HEK293 (cell line): ENCODE data around the gene ACAP3.

Experiments used
- IKZF3 ChIP-seq: fragments of 450-650 bp; IDR thresholded peaks from 2 replicates; pipeline ENCODE4 v1.5.0; 2018; ENCODE audit warnings: missing biosample characterization, mild to moderate bottlenecking, missing genetic modification characterization, moderate library complexity
- KLF9 ChIP-seq: fragments of 450-650 bp; formaldehyde crosslinking; IDR thresholded peaks from 2 replicates; pipeline ENCODE4 v1.5.1; 2016; ENCODE audit warnings: missing biosample characterization, missing genetic modification characterization, low read depth
- OVOL3 ChIP-seq: fragments of 450-650 bp; formaldehyde crosslinking; IDR thresholded peaks from 2 replicates; pipeline ENCODE4 v1.5.1; 2016; ENCODE audit warnings: missing biosample characterization, missing genetic modification characterization
- PRDM1 ChIP-seq: fragments of 450-650 bp; formaldehyde crosslinking; IDR thresholded peaks from 2 replicates; pipeline ENCODE4; 2016; ENCODE audit warnings: missing biosample characterization, missing genetic modification characterization
- RBAK ChIP-seq: fragments of 450-650 bp; formaldehyde crosslinking; IDR thresholded peaks from 2 replicates; pipeline ENCODE4 v1.5.1; 2016; ENCODE audit warnings: missing biosample characterization, missing genetic modification characterization
- SALL2 ChIP-seq: fragments of 450-650 bp; formaldehyde crosslinking; IDR thresholded peaks from 2 replicates; pipeline ENCODE4 v1.5.0; 2017; ENCODE audit warnings: missing biosample characterization, mild to moderate bottlenecking, missing genetic modification characterization, borderline replicate concordance
- SP7 ChIP-seq: fragments of 450-650 bp; formaldehyde crosslinking; IDR thresholded peaks from 2 replicates; pipeline ENCODE4 v1.5.1; 2016; ENCODE audit warnings: missing biosample characterization, missing genetic modification characterization
- TCF7L2 ChIP-seq: IDR thresholded peaks from 2 replicates; pipeline ENCODE4 v1.6.1; 2011; ENCODE audit warnings: low read depth, mild to moderate bottlenecking, inconsistent platforms, low read length, moderate library complexity, borderline replicate concordance
- WT1 ChIP-seq: fragments of 450-650 bp; formaldehyde crosslinking; IDR thresholded peaks from 2 replicates; pipeline ENCODE4 v1.5.1; 2016; ENCODE audit warnings: missing biosample characterization, missing genetic modification characterization
- ZBTB17 ChIP-seq: fragments of 450-650 bp; formaldehyde crosslinking; IDR thresholded peaks from 2 replicates; pipeline ENCODE4 v1.5.1; 2016; ENCODE audit warnings: missing biosample characterization, missing genetic modification characterization
- ZFP3 ChIP-seq: fragments of 450-650 bp; formaldehyde crosslinking; IDR thresholded peaks from 2 replicates; pipeline ENCODE4 v1.5.1; 2016; ENCODE audit warnings: low read depth, missing biosample characterization, missing genetic modification characterization
- ZNF140 ChIP-seq: fragments of 450-650 bp; formaldehyde crosslinking; IDR thresholded peaks from 2 replicates; pipeline ENCODE4 v1.5.1; 2016; ENCODE audit warnings: missing biosample characterization, missing genetic modification characterization
- ZNF174 ChIP-seq: fragments of 450-650 bp; formaldehyde crosslinking; IDR thresholded peaks from 2 replicates; pipeline ENCODE4 v1.5.0; 2017; ENCODE audit warnings: missing biosample characterization, mild to moderate bottlenecking, missing genetic modification characterization
- ZNF184 ChIP-seq: fragments of 450-650 bp; IDR thresholded peaks from 2 replicates; pipeline ENCODE4 v1.5.1; 2018; ENCODE audit warnings: missing biosample characterization, mild to moderate bottlenecking, missing genetic modification characterization
- ZNF211 ChIP-seq: fragments of 450-650 bp; formaldehyde crosslinking; IDR thresholded peaks from 2 replicates; pipeline ENCODE4 v1.5.1; 2016; ENCODE audit warnings: low read depth, missing biosample characterization, missing genetic modification characterization
- ZNF214 ChIP-seq: fragments of 450-650 bp; formaldehyde crosslinking; IDR thresholded peaks from 2 replicates; pipeline ENCODE4 v1.5.1; 2017; ENCODE audit warnings: missing biosample characterization, mild to moderate bottlenecking, missing genetic modification characterization, borderline replicate concordance
- ZNF239 ChIP-seq: fragments of 450-650 bp; formaldehyde crosslinking; IDR thresholded peaks from 2 replicates; pipeline ENCODE4 v1.5.1; 2016; ENCODE audit warnings: missing biosample characterization, missing genetic modification characterization
- ZNF426 ChIP-seq: fragments of 450-650 bp; formaldehyde crosslinking; IDR thresholded peaks from 2 replicates; pipeline ENCODE4 v1.5.1; 2017; ENCODE audit warnings: missing biosample characterization, missing genetic modification characterization, mild to moderate bottlenecking, inconsistent platforms, moderate library complexity
- ZNF433 ChIP-seq: fragments of 450-650 bp; formaldehyde crosslinking; IDR thresholded peaks from 2 replicates; pipeline ENCODE4 v1.5.1; 2016; ENCODE audit warnings: missing biosample characterization, missing genetic modification characterization, low read depth
- ZNF48 ChIP-seq: fragments of 450-650 bp; formaldehyde crosslinking; IDR thresholded peaks from 2 replicates; pipeline ENCODE4 v1.5.1; 2016; ENCODE audit warnings: missing biosample characterization, missing genetic modification characterization
- ZNF501 ChIP-seq: fragments of 450-650 bp; formaldehyde crosslinking; IDR thresholded peaks from 2 replicates; pipeline ENCODE4 v1.5.1; 2016; ENCODE audit warnings: missing biosample characterization, missing genetic modification characterization
- ZNF510 ChIP-seq: fragments of 450-650 bp; formaldehyde crosslinking; IDR thresholded peaks from 2 replicates; pipeline ENCODE4 v1.5.1; 2018; ENCODE audit warnings: mild to moderate bottlenecking, missing genetic modification characterization, missing biosample characterization; ENCODE audit not compliant: insufficient replicate concordance
- ZNF514 ChIP-seq: fragments of 450-650 bp; formaldehyde crosslinking; IDR thresholded peaks from 2 replicates; pipeline ENCODE4 v1.5.1; 2016; ENCODE audit warnings: missing biosample characterization, missing genetic modification characterization
- ZNF76 ChIP-seq: fragments of 450-650 bp; formaldehyde crosslinking; IDR thresholded peaks from 2 replicates; pipeline ENCODE4; 2016; ENCODE audit warnings: low read depth, missing biosample characterization, missing genetic modification characterization, borderline replicate concordance
- ZNF792 ChIP-seq: fragments of 450-650 bp; formaldehyde crosslinking; IDR thresholded peaks from 2 replicates; pipeline ENCODE4 v1.5.1; 2016; ENCODE audit warnings: missing biosample characterization, missing genetic modification characterization
- TF ChIP-seq, protein P1 (sequence below): fragments of 450-650 bp; IDR thresholded peaks from 2 replicates; pipeline ENCODE4 v1.5.1; 2018; ENCODE audit warnings: missing biosample characterization, mild to moderate bottlenecking, missing genetic modification characterization
- TF ChIP-seq, protein P2 (sequence below): fragments of 450-650 bp; formaldehyde crosslinking; IDR thresholded peaks from 2 replicates; pipeline ENCODE4 v1.5.1; 2016; ENCODE audit warnings: missing biosample characterization, missing genetic modification characterization
- TF ChIP-seq, protein P3 (sequence below): fragments of 450-650 bp; formaldehyde crosslinking; IDR thresholded peaks from 2 replicates; pipeline ENCODE4 v1.5.1; 2016; ENCODE audit warnings: missing biosample characterization, missing genetic modification characterization
- TF ChIP-seq, protein P4 (sequence below): fragments of 450-650 bp; formaldehyde crosslinking; IDR thresholded peaks from 2 replicates; pipeline ENCODE4 v1.5.1; 2016; ENCODE audit warnings: missing biosample characterization, missing genetic modification characterization, low read depth
- TF ChIP-seq, protein P5 (sequence below): fragments of 450-650 bp; formaldehyde crosslinking; IDR thresholded peaks from 2 replicates; pipeline ENCODE4 v1.5.1; 2017; ENCODE audit warnings: missing biosample characterization, missing genetic modification characterization
- TF ChIP-seq, protein P6 (sequence below): fragments of 450-650 bp; formaldehyde crosslinking; IDR thresholded peaks from 2 replicates; pipeline ENCODE4 v1.5.1; 2016; ENCODE audit warnings: missing biosample characterization, missing genetic modification characterization

Gene ACAP3

DNA sequence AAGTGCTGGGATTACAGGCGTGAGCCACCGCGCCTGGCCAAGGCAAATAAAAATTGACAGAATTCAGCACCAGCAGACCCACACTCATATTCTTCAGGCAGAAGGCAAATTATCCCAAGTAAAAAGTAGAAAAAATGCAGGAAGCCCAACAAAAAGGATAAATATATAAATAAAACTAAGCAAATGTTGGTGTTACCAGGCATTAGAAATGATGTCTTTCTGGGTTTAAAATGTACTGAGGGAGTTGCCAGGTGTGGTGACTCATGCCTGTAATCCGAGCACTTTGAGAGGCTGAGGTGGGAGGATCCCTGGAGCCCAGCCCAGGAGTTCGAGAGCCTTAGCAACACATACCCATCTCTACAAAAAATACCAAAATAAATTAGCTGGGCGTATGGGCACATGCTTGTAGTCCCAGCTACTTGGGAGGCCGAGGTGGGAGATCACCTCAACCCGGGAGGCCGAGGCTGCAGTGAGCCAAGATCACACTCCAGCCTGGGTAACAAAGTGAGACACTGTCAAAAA, 10.5 kb upstream of the ACAP3 start (continued):
- TF ChIP-seq, protein P1, sequence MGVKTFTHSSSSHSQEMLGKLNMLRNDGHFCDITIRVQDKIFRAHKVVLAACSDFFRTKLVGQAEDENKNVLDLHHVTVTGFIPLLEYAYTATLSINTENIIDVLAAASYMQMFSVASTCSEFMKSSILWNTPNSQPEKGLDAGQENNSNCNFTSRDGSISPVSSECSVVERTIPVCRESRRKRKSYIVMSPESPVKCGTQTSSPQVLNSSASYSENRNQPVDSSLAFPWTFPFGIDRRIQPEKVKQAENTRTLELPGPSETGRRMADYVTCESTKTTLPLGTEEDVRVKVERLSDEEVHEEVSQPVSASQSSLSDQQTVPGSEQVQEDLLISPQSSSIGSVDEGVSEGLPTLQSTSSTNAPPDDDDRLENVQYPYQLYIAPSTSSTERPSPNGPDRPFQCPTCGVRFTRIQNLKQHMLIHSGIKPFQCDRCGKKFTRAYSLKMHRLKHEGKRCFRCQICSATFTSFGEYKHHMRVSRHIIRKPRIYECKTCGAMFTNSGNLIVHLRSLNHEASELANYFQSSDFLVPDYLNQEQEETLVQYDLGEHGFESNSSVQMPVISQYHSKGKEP (tag by site-specific recombination), result 0 out of 2 replicates have a peak, but pooled peaks have one; percentile 47
- TF ChIP-seq ZNF792 (tag by site-specific recombination), result no peak
- TF ChIP-seq RBAK (tag by site-specific recombination), result no peak
- TF ChIP-seq KLF9 (tag by site-specific recombination), result peak; percentile 67
- TF ChIP-seq ZNF76, result no peak
- no peak for TF ChIP-seq PRDM1
- TF ChIP-seq ZNF140 (tag by site-specific recombination), result no peak
- TF ChIP-seq WT1, result peak; percentile 96
- no peak for TF ChIP-seq TCF7L2
- TF ChIP-seq ZNF184 (tag by site-specific recombination), result peak; percentile 65
- TF ChIP-seq SP7 (tag by site-specific recombination), result peak; percentile 87
- TF ChIP-seq ZNF501, result no peak
- TF ChIP-seq ZNF48 (tag by site-specific recombination), result no peak
- no peak for TF ChIP-seq ZNF514
- no peak for TF ChIP-seq ZNF214
- TF ChIP-seq, protein P2, sequence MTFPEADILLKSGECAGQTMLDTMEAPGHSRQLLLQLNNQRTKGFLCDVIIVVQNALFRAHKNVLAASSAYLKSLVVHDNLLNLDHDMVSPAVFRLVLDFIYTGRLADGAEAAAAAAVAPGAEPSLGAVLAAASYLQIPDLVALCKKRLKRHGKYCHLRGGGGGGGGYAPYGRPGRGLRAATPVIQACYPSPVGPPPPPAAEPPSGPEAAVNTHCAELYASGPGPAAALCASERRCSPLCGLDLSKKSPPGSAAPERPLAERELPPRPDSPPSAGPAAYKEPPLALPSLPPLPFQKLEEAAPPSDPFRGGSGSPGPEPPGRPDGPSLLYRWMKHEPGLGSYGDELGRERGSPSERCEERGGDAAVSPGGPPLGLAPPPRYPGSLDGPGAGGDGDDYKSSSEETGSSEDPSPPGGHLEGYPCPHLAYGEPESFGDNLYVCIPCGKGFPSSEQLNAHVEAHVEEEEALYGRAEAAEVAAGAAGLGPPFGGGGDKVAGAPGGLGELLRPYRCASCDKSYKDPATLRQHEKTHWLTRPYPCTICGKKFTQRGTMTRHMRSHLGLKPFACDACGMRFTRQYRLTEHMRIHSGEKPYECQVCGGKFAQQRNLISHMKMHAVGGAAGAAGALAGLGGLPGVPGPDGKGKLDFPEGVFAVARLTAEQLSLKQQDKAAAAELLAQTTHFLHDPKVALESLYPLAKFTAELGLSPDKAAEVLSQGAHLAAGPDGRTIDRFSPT, result peak; percentile 86
- TF ChIP-seq ZNF211 (tag by site-specific recombination), result no peak
- TF ChIP-seq, protein P3, sequence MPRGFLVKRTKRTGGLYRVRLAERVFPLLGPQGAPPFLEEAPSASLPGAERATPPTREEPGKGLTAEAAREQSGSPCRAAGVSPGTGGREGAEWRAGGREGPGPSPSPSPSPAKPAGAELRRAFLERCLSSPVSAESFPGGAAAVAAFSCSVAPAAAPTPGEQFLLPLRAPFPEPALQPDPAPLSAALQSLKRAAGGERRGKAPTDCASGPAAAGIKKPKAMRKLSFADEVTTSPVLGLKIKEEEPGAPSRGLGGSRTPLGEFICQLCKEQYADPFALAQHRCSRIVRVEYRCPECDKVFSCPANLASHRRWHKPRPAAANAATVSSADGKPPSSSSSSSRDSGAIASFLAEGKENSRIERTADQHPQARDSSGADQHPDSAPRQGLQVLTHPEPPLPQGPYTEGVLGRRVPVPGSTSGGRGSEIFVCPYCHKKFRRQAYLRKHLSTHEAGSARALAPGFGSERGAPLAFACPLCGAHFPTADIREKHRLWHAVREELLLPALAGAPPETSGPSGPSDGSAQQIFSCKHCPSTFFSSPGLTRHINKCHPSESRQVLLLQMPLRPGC, result no peak
- peak; percentile 74 for TF ChIP-seq IKZF3
- TF ChIP-seq ZNF433 (tag by site-specific recombination), result no peak
- no peak for TF ChIP-seq ZNF239 (tag by site-specific recombination)
- TF ChIP-seq OVOL3, result no peak
- TF ChIP-seq ZBTB17 (tag by site-specific recombination), result peak; percentile 64
- TF ChIP-seq, protein P4, sequence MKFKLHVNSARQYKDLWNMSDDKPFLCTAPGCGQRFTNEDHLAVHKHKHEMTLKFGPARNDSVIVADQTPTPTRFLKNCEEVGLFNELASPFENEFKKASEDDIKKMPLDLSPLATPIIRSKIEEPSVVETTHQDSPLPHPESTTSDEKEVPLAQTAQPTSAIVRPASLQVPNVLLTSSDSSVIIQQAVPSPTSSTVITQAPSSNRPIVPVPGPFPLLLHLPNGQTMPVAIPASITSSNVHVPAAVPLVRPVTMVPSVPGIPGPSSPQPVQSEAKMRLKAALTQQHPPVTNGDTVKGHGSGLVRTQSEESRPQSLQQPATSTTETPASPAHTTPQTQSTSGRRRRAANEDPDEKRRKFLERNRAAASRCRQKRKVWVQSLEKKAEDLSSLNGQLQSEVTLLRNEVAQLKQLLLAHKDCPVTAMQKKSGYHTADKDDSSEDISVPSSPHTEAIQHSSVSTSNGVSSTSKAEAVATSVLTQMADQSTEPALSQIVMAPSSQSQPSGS (tag by site-specific recombination), result 0 out of 2 replicates have a peak, but pooled peaks have one; percentile 30
- TF ChIP-seq ZNF510, result no peak
- TF ChIP-seq, protein P5, sequence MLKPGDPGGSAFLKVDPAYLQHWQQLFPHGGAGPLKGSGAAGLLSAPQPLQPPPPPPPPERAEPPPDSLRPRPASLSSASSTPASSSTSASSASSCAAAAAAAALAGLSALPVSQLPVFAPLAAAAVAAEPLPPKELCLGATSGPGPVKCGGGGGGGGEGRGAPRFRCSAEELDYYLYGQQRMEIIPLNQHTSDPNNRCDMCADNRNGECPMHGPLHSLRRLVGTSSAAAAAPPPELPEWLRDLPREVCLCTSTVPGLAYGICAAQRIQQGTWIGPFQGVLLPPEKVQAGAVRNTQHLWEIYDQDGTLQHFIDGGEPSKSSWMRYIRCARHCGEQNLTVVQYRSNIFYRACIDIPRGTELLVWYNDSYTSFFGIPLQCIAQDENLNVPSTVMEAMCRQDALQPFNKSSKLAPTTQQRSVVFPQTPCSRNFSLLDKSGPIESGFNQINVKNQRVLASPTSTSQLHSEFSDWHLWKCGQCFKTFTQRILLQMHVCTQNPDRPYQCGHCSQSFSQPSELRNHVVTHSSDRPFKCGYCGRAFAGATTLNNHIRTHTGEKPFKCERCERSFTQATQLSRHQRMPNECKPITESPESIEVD, result peak; percentile 97
- TF ChIP-seq SALL2 (tag by site-specific recombination), result no peak
- TF ChIP-seq ZNF174, result no peak
- TF ChIP-seq ZNF426 (tag by site-specific recombination), result no peak
- no peak for TF ChIP-seq ZFP3
- TF ChIP-seq, protein P6, sequence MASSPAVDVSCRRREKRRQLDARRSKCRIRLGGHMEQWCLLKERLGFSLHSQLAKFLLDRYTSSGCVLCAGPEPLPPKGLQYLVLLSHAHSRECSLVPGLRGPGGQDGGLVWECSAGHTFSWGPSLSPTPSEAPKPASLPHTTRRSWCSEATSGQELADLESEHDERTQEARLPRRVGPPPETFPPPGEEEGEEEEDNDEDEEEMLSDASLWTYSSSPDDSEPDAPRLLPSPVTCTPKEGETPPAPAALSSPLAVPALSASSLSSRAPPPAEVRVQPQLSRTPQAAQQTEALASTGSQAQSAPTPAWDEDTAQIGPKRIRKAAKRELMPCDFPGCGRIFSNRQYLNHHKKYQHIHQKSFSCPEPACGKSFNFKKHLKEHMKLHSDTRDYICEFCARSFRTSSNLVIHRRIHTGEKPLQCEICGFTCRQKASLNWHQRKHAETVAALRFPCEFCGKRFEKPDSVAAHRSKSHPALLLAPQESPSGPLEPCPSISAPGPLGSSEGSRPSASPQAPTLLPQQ, result 0 out of 2 replicates have a peak, but pooled peaks have one; percentile 33
